Activated gamma-delta T cell treated with Interleukin-2 at 50 U/mL for 16 hours (primary cell): ENCODE results near the gene GGNBP2.

Experiments used
- DNase-seq: peaks from one replicate; pipeline ENCODE4 v3.0.0-alpha.2; 2020

The GGNBP2 gene

GRCh38 chr17:36566081-36566480, 21.4 kb downstream of the GGNBP2 start:
- no peak for DNase-seq

DNA sequence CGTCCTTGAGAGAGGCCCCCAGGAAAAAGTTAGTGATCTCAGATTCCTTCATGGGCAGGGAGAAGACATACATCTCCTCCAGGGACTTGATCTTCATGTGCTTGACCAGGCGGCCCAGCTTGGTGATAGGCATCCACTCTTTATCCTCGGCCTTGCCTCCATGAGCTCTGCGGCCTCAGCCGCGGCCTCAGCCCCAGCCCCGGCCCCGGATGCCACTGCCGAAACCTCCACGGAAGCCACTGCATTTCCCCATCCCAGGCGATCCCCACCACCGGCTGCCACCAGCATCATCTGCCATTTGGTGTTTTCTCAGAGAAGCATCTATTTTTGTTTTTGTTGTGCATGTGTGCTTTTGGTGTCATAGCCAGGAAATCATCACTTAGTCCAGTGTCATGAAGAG, 30.3 kb downstream of the GGNBP2 start:
- no peak for DNase-seq

DNA sequence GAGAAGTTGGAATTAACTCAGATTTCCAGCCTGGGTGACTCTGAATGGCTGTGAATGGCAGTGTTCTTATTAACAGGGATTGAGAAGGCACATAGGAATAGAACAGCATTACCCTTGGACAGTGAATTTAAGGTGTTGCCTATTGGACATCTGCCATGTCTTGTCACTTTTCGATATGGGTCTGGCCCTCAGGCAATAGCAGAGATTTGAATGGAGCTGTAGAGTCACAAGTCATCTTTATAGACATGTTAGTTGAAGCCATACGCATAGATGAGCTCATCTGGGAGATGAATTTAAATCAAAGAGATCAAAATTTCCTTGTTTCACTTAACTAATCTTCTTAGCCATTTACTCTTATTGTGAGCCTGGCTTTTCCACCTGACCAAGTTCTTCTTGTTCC, 32.1 kb downstream of the GGNBP2 start:
- no peak for DNase-seq

- no peak for DNase-seq
These were observed 34.0 kb downstream of the GGNBP2 start for GRCh38 chr17:36578671-36579070.

- no peak for DNase-seq
These were observed 39.1 kb downstream of the GGNBP2 start for GRCh38 chr17:36583787-36584186.

DNA sequence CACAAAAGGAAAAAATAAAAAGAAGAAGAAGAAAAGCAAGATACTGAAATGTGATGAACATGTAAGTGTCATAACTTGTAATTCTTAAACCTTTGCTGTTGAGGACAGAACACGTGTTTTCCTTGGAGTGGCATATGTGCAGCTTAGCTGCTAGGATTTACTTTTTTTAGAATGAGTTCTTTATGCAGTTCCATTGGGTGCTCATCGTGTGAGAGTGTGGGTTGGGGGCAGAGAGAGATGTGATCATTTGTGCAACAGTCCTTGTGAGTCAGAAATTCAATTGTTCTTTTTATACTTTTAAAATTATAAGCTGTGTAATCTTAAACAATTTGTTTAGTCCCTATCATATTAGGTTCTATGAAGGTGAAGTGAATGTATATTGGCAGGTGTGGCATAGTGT, 41.4 kb downstream of the GGNBP2 start:
- DNase-seq: no peak

DNA sequence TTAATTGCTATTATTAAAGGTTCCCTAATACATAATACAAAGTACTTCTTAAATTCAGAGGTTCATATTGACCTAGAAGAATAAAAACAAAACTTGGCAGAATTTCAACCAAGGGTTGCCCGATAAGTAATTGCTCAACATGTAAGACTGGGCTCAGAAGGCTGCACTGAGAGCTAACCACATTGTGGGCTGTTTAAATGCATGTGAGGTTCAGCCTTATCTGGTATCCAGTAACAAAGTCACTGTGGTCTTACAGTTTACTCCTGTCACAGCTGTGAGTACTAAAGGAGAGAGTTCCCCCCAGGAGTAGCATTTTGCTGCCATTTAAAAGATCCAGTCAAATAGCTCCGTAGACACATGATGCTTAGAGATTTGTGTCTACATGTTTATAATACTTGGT, 45.4 kb downstream of the GGNBP2 start:
- no peak for DNase-seq

DNA sequence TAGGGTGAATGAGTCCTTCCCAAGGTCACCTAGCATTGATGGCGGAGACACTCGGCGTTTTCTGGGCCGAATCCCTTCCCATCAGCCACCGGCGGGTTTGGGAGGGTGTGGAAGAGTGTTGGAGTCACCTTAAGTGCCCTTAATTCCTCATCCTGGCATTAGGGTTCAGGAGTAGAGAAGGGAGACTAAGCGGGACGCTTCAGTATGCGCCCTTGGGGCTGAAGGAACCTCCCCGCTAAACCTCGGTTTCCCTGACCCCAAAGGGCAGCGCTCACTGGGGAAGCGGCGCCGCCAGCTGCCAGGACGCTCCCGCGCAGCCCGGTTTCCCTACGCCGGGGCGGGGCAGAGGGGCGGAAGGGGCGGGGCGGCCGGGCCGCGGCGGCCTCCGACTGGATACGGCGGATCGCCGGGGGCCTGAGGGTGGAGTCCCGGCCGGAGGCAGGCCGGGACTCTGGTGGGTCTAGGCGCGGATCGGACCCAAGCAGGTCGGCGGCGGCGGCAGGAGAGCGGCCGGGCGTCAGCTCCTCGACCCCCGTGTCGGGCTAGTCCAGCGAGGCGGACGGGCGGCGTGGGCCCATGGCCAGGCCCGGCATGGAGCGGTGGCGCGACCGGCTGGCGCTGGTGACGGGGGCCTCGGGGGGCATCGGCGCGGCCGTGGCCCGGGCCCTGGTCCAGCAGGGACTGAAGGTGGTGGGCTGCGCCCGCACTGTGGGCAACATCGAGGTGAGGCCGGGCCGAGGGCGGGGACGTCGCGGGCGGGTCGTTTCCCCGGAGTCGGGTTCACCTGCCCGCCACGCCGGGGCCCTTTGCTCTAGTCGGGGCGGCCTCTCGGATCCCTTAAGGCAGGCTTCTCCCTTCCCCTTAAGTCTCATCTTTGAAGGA, 47.0 kb downstream of the GGNBP2 start, which contains the start of gene DHRS11:
Gene DHRS11, plus strand, starts transcription at position 446 of the 882 bp plus-strand sequence. Its CDS starts 131 bp downstream, at position 577.
- peak; percentile 73 for DNase-seq

- no peak for DNase-seq
These were observed 47.6 kb downstream of the GGNBP2 start for GRCh38 chr17:36592316-36592715.

DNA sequence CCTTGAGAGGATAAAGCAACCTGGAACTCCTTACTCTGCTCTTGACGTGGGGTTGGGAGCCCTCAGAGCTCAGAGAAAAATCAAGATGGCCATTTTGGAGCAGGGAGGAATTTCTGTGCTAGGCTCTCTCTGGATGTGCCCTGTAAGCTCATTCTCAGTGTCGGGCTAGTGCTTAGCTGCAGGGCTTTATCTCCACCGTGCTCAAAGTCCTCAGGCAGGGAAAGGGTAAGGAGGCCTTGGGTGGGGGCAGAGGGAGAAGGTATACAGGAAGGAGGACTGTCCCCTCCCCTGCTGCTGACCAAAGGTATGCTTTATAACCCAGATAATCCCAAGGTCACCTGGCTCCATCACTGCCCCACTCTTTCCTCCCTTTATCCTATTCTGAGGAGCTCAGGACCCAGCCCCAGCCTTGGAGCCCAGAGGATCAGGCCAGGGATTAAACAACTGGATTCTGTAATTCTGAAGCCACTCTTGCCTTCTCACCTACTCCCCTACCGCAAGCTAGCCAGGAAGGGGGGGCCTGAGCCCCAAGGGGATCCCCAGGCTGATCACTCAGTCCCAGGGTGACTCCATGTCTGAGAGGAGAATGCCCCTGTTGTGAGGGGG, 48.1 kb downstream of the GGNBP2 start:
- DNase-seq: no peak

DNA sequence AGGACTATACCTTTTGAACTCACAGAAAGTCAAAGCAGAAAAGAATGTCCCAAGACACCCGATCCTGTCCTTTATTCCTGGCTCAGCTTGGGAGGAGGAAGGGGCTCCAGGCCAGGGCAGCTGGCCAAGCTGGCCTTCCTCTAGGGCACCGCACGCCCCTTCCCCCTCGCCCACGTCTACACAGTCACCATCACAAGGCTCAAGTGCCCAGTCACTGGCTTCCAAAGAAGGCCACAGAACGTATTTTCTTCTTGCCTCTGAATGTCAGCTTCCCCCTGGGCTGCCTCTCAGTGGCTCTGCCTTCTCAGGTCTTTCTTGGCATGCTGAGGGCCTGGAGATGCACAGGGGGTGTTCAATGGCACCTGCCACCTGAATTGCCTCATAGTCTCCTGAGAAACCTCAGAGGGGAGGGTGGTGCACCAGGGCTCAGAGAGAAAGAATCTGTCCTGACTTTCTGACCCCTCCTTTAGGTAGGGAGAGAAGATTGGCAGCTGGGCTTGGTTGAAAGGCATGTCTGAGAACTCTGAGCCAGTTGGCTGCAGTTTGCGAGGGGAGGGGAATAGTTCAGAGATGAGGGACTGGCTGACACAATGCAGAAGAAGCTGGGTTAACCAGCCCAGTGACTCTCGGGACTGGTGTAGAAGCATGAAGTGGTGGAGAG, 49.1 kb downstream of the GGNBP2 start:
- DNase-seq: no peak

- DNase-seq: no peak
These were observed 50.1 kb downstream of the GGNBP2 start for GRCh38 chr17:36594626-36595401.

- no peak for DNase-seq
These were observed 52.5 kb downstream of the GGNBP2 start for GRCh38 chr17:36597226-36597625.

GRCh38 chr17:36597866-36598777, 53.4 kb downstream of the GGNBP2 start:
- no peak for DNase-seq

GRCh38 chr17:36598951-36599401, 54.3 kb downstream of the GGNBP2 start:
- no peak for DNase-seq

GRCh38 chr17:36599546-36600250, 55.0 kb downstream of the GGNBP2 start:
- no peak for DNase-seq

- DNase-seq: no peak
These were observed 55.7 kb downstream of the GGNBP2 start for GRCh38 chr17:36600465-36600864.

DNA sequence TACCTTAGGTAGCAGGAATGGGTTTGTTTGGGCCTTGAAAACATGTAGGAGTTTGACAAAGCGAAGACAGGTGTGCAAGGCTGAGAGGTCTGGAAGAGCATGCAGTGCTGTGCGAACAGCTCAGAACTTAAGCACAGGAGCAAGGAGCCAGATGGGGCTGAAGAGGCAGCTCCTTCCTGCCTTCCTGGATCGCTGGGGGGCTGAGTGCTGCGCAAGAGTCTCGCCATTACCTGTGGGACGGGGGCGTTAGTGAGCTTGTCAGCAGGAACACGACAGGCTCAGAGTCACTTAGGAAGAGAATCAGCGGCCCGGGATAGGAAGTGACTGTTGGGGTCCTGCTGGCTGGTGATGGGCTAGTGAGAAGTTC, 56.2 kb downstream of the GGNBP2 start:
- DNase-seq: no peak

GRCh38 chr17:36601303-36602029, 56.7 kb downstream of the GGNBP2 start, which contains the start of gene MRM1:
MRM1 (plus strand) TSS chr17:36601583; CDS start chr17:36601811, 228 bp downstream.
- DNase-seq: peak; percentile 90

DNA sequence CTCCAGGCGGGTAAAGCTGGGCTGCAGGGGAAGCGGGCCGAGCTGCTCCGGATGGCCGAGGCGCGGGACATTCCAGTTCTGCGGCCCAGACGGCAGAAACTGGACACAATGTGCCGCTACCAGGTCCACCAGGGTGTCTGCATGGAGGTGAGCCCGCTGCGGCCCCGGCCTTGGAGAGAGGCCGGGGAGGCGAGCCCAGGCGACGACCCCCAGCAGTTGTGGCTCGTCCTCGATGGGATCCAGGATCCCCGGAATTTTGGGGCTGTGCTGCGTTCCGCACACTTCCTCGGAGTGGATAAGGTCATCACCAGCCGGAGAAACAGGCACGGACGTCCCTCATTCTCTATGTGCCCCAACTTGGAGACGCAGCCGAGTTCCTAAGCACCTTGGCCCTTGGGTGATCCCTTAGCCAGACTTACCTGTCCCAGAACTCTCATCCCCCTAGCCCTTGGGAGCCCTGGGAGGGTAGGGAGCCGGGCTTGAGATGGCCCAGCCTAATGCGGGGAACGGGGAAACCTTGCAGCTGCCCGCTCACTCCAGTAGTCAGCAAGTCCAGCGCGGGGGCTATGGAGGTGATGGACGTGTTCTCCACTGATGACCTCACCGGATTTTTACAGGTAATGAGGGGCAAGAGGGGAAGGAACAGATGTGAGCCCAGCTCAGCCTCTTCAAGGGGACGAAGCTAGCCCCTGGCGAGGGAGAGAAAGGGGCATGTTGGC, 57.5 kb downstream of the GGNBP2 start:
- DNase-seq: no peak
